ENCODE data around the gene CCDC171. TPM values are rescaled to one million over a fixed set of nuclear protein-coding genes. Genes with fewer than 3 reads are reported as not detected.

Gene CCDC171
- total RNA-seq: under 1 TPM; 0.42 to 0.80 (median 0.45) TPM
- long read RNA-seq: 0 reads

DNA sequence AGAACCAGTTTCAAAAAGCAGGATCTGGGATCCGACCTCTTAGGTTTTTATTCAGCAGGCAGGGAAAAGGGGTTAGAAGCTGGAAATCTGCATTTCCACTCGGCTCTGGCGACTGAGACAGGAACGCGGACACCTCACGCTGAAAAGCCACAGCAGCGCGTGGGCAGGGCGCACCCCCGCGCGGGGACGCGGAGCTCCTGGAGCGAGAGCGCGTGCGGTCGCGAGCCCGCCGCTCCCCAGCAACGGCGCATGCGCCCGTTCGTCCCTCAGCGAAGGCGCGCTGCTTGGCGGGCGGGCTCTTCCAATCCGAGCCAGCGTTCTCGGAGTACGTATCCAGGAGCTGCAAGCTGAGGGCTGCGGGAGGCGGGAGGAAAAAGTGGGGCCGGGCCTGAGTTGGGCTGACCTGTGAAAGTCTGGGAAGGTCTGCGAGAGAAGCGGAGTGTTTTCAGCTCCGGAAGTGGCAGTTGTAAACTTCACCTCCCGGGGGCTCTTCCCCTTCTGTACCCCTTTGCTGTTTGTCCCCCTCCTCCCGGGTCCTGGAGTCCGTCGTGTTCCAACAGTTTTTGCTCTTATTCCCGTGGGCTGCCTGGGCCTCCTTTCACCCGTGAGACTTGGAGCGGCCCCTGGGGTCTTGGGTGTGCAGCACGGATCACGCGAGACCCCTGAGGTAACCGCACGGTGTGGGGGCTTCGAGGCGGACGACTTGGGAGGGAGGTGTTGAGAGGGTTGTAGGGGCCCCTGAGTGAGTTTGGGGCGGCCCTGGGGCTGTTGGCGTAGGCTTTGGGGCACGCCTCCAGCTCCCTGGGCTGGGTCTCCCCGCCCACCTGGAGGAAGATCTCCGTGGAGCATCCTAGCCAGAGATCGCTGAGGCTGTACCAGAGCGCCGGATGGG is at the start of gene CCDC171:
TSS of gene CCDC171 (plus strand) at position 408 of the 892 bp plus-strand sequence. CDS start 11,046 bp downstream, outside the sequence.
- Histone ChIP-seq H3K9me3 (no peaks in the 10 kb centered on the region), H3K4me3 (peak within 1 kb of the TSS; percentile 48 to 76 (median 62)), H3K4me1 (no peaks in the 10 kb centered on the region), H3K36me3 (no peaks in the 10 kb centered on the region), H3K27me3 (no peaks in the 10 kb centered on the region), H3K27ac (peak within 1 kb of the TSS; percentile 31 to 42 (median 40))
- intact Hi-C loops (cut with DNase I): no loop called here
- ATAC-seq: peak; percentile 97 to 98 (median 98)
- WGBS (ENCODE audit: insufficient coverage, low coverage, low lambda C conversion rate, missing lambda C conversion rate): 1% methylated on average over 12 of the region's 65 CpGs
- TF ChIP-seq CTCF (IDR thresholded peaks at IDR 0.05) (no peak), POLR2A (IDR thresholded peaks at IDR 0.05) (peak; percentile 48)
- DNase-seq: peak; percentile 93 to 94 (median 94)

- Histone ChIP-seq H3K27ac (no peak overlapping the region), H3K27me3 (no peaks in the 10 kb centered on the region), H3K9me3 (no peaks in the 10 kb centered on the region), H3K36me3 (peaks cover 0 to 30% (median 0%) of the 10 kb centered on the region in 4 donors), H3K4me1 (peaks cover 0 to 9% (median 0%) of the 10 kb centered on the region in 4 donors), H3K4me3 (no peak overlapping the region)
- DNase-seq (no peak), ATAC-seq (no peak)
- WGBS (ENCODE audit: insufficient coverage, low coverage, low lambda C conversion rate, missing lambda C conversion rate): 82% methylated on average over 3 of the region's 3 CpGs
- TF ChIP-seq POLR2A (IDR thresholded peaks at IDR 0.05) (no peak), CTCF (IDR thresholded peaks at IDR 0.05) (no peak)
- intact Hi-C loops (cut with DNase I): no loop called here
Measured at GRCh38 chr9:15505921-15506320, 46.9 kb upstream of the CCDC171 start.

DNA sequence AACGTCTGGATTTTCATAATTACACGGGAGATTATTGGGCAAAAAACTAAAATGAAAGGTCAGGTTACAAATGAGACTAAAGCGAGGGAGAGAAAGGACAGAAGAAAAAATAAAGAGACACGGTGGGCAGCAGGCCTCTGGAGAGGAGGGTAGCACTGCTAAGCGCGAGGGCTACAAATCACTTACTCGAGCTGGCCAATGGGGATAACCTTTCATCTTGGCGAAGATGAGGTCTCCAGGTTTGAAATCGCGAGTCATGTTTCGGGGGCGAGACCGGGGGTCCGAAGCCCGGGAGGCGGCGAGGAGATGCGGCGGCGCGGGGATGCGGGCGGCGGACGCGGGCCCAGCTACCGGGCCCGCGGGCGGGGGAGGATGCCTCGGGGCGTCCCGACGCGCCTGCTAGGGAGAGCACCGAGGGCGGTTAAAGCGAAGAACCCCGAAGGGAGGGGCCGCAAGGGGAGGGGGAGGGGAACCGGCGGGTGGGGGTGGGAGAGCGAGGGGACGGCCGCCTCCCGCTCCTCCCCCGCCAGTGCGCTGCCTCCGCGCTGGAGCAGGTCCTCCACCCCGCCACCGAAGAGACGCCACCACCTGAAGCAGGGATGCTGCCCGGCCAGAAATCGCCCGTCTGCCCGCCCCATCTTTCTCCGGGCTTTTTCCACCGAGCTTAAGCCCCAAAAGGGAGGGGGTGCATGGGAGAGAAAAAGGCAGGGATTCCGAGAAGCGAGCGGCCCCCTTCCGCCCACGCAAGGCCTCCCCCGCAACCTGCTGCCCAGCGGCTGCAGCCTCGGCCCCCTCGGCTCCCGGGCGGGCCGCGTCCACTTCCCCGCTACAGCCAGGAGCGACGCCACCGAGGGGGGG is 42.7 kb upstream of the CCDC171 start:
- peak overlapping the region; percentile 82 to 90 (median 83) for H3K27ac ChIP-seq
- ATAC-seq: peak; percentile 71 to 79 (median 75)
- no peaks in the 10 kb centered on the region for H3K9me3 ChIP-seq
- peaks cover 0 to 23% (median 0%) of the 10 kb centered on the region in 4 donors for H3K36me3 ChIP-seq
- intact Hi-C loops (cut with DNase I): no loop called here
- H3K27me3 ChIP-seq: no peaks in the 10 kb centered on the region
- peak; percentile 57 to 64 (median 59) for DNase-seq
- H3K4me1 ChIP-seq: peaks cover 0 to 9% (median 0%) of the 10 kb centered on the region in 4 donors
- WGBS (ENCODE audit: insufficient coverage, low coverage, low lambda C conversion rate, missing lambda C conversion rate): 6% methylated on average over 15 of the region's 76 CpGs
- H3K4me3 ChIP-seq: peak overlapping the region; percentile 84 to 97 (median 93)
- TF ChIP-seq CTCF (IDR thresholded peaks at IDR 0.05) (no peak), POLR2A (IDR thresholded peaks at IDR 0.05) (no peak)

GRCh38 chr9:15510789-15511575 is 41.9 kb upstream of the CCDC171 start, which contains the start of gene PSIP1:
TSS of gene PSIP1 (minus strand) at chr9:15510970. CDS start at chr9:15510188, 782 bp downstream.
- DNase-seq: peak; percentile 75 to 83 (median 81)
- ATAC-seq: peak; percentile 95
- Histone ChIP-seq H3K9me3 (no peaks in the 10 kb centered on the region), H3K27ac (peak within 1 kb of the TSS; percentile 82 to 90 (median 83)), H3K27me3 (no peaks in the 10 kb centered on the region), H3K36me3 (peaks cover 0 to 14% (median 0%) of the 10 kb centered on the region in 4 donors), H3K4me1 (peaks cover 0 to 9% (median 0%) of the 10 kb centered on the region in 4 donors), H3K4me3 (peak within 1 kb of the TSS; percentile 84 to 97 (median 93))
- intact Hi-C loops (cut with DNase I): no loop called here
- TF ChIP-seq POLR2A (IDR thresholded peaks at IDR 0.05): peak; percentile 70
- TF ChIP-seq CTCF (IDR thresholded peaks at IDR 0.05): peak in 1 of 4 donors; percentile 38
- under 1% methylated on average over 24 of the region's 72 CpGs for WGBS (ENCODE audit: insufficient coverage, low coverage, low lambda C conversion rate, missing lambda C conversion rate)

All from right lobe of liver (tissue), 6 donors.